Breast epithelium (tissue), 4 donors: Measurements from ENCODE around the gene SAP25. TPM values are rescaled to one million over a fixed set of nuclear protein-coding genes. Genes with fewer than 3 reads are reported as not detected.

Source experiments
- DNase-seq, 2 donors: peaks; one replicate each; pipeline ENCODE4 v3.0.0-alpha.2; 2019; ENCODE audit warnings: low spot score in 2 of 2
- H3K27ac ChIP-seq, 2 donors: fragments of 200-600 bp; sonication (generic) in 1 of 2; one replicate each; pipeline ENCODE4 v1.5.1; 2016 to 2019; ENCODE audit warnings: mild to moderate bottlenecking in 1 of 2
- H3K27me3 ChIP-seq, 2 donors: fragments of 200-600 bp; sonication (generic) in 1 of 2; one replicate each; pipeline versions ENCODE4 v1.5.1 to v1.6.0; 2017 to 2019; ENCODE audit warnings: control low read depth in 1 of 2, mild to moderate bottlenecking in 1 of 2
- H3K36me3 ChIP-seq: fragments of 200-600 bp; one replicate; pipeline ENCODE4 v1.5.1; 2019
- H3K4me1 ChIP-seq, 2 donors: fragments of 200-600 bp; sonication (generic); one replicate each; pipeline ENCODE4 v1.5.1; 2016 to 2019; ENCODE audit warnings: control low read depth in 1 of 2
- H3K4me3 ChIP-seq, 3 donors: fragments of 200-600 bp; sonication (generic); 1 replicate in 2 of 3; 2 replicates in 1 of 3; pipeline ENCODE4 v1.5.1; 2016 to 2019; ENCODE audit warnings: mild to moderate bottlenecking in 3 of 3, moderate library complexity in 2 of 3
- H3K9me3 ChIP-seq, 2 donors: fragments of 200-600 bp; sonication (generic) in 1 of 2; one replicate each; pipeline ENCODE4 v1.5.1; 2016 to 2019; ENCODE audit warnings: control low read depth in 1 of 2
- POLR2A ChIP-seq: fragments of 450-650 bp; IDR thresholded peaks from one replicate; pipeline ENCODE4 v1.6.1; 2016; ENCODE audit warnings: antibody characterized with exemption, mild to moderate bottlenecking, moderate library complexity
- POLR2AphosphoS5 ChIP-seq, 3 donors: sonication (generic); formaldehyde crosslinking; IDR thresholded peaks; one replicate each; pipeline ENCODE4 v1.6.1; 2017; ENCODE audit warnings: antibody characterized with exemption in 3 of 3
- intact Hi-C: fragments of 100-400 bp; cut with DNase I; formaldehyde crosslinking; loops from one replicate; pipeline ENCODE4 v1.15.1; 2023; ENCODE audit warnings: low total_unique reads
- total RNA-seq, 3 donors: library from RNA; depleted of rRNA; stranded (reverse); fragments of >200 nt; gene quantifications; one replicate each; pipeline ENCODE4 v1.1.0, GENCODE V29; 2016
- TF ChIP-seq, protein P1 (sequence below), 3 donors: fragments of 450-650 bp; IDR thresholded peaks; one replicate each; pipeline ENCODE4 v1.5.1; 2016 to 2017; ENCODE audit warnings: antibody characterized with exemption in 3 of 3, mild to moderate bottlenecking in 3 of 3, moderate library complexity in 3 of 3

Gene SAP25
- total RNA-seq = 1 to 10 TPM in 1 of 3 donors, under 1 TPM in 2; 0.96 to 2.2 (median 0.98) TPM

DNA sequence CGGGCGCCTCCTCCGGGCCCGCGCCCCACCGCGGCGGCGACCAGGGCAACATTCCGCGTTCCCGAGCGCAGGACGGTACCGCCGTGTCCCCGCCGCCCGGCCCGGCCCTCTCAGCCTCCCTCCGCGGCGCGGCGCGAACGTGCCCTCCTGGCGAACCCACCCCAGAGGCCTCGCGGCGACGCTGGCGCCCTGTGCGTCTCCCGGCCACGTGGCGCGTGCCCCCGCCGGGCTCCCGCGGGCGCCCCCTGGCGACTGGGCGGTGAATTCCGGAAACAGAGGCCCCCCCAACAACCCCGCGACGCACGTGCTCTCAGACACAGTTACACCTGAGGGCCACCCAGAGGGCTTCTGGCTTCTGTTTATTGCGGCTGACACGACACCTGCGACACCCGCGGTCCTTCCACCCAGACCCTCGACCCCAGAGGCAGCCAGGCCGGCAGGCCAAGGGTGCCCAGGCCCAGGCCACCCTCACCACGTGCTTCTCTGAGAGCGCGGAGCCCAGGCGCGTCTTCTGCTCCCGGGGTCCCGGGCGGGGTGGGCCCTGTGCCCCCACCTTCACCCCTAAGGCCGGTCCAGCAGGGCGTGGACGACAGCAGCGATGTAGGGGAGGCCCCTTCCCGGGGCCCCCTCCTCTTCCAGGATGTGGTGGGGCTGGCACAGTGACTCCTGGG is at the start of gene SAP25:
Gene SAP25 (minus strand): TSS at position 210 of the 671 bp plus-strand sequence. CDS start 158 bp downstream, at position 52.
- intact Hi-C loops = loop anchor here (10.0 kb wide), 2 partner anchors 111 to 1301 kb away; no protein-coding TSS in a partner anchor
- DNase-seq = no peak
- TF ChIP-seq POLR2AphosphoS5 (IDR thresholded peaks at IDR 0.05) = no peak
- TF ChIP-seq POLR2A = no peak
- TF ChIP-seq, protein P1, sequence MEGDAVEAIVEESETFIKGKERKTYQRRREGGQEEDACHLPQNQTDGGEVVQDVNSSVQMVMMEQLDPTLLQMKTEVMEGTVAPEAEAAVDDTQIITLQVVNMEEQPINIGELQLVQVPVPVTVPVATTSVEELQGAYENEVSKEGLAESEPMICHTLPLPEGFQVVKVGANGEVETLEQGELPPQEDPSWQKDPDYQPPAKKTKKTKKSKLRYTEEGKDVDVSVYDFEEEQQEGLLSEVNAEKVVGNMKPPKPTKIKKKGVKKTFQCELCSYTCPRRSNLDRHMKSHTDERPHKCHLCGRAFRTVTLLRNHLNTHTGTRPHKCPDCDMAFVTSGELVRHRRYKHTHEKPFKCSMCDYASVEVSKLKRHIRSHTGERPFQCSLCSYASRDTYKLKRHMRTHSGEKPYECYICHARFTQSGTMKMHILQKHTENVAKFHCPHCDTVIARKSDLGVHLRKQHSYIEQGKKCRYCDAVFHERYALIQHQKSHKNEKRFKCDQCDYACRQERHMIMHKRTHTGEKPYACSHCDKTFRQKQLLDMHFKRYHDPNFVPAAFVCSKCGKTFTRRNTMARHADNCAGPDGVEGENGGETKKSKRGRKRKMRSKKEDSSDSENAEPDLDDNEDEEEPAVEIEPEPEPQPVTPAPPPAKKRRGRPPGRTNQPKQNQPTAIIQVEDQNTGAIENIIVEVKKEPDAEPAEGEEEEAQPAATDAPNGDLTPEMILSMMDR (IDR thresholded peaks at IDR 0.05) = no peak
- no peaks in the 10 kb centered on the region for H3K9me3 ChIP-seq
- no peaks in the 10 kb centered on the region for H3K27me3 ChIP-seq
- H3K4me1 ChIP-seq = peaks cover 0 to 4% of the 10 kb centered on the region in 2 donors
- no peak within 1 kb of the TSS for H3K4me3 ChIP-seq
- H3K36me3 ChIP-seq = peaks cover 8% of the 10 kb centered on the region
- H3K27ac ChIP-seq = no peak within 1 kb of the TSS

DNA sequence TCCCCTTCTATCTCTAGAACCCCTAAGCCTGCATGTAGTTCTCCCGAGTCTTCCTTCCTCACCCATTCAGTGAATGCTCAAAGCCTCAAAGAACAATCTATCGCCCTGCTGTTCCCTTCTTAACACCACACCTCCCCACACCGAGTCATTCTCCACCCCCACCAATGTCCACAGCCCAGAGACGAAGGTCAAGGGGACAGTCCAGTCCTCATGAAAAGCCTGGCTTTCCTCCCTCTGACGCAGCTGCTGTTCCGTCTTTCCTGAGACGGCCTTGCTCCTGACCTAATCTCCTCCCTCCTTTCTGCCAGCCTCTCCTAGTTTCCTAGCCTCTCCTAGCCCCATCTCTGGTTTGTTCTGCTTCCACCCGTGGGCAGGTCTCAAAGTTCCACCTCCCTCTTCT is 47.9 kb upstream of the SAP25 start:
- TF ChIP-seq, protein P1 (IDR thresholded peaks at IDR 0.05) = no peak
- TF ChIP-seq POLR2AphosphoS5 (IDR thresholded peaks at IDR 0.05) (no peak), POLR2A (no peak)
- no peak overlapping the region for H3K27ac ChIP-seq
- H3K36me3 ChIP-seq = no peaks in the 10 kb centered on the region
- H3K4me1 ChIP-seq = no peaks in the 10 kb centered on the region
- no peaks in the 10 kb centered on the region for H3K27me3 ChIP-seq
- no peak overlapping the region for H3K4me3 ChIP-seq
- no peaks in the 10 kb centered on the region for H3K9me3 ChIP-seq
- no peak for DNase-seq
- intact Hi-C loops = no loop called here

DNA sequence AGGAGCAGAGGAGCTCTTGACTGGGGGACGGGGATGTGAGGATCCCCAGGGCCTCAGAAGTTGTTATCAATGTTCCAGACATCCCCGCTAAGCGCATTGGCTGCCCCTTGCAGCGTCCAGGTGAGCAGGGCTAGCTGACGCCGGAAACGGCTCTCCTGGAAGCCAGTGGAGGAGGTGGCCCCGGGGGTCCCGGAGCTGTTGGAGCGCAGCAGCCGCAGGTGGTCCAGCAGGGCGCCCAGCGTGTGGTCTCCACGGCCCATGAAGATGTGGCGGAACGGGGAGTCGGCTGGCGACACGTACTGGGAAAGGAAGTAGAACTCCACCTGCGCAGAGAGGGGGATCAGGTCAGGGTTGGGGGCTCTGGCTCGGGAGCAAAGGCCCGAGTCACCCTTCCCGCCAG is 47.1 kb upstream of the SAP25 start:
- Histone ChIP-seq H3K9me3 (no peaks in the 10 kb centered on the region), H3K27ac (no peak overlapping the region), H3K36me3 (no peaks in the 10 kb centered on the region), H3K4me1 (no peaks in the 10 kb centered on the region), H3K4me3 (no peak overlapping the region), H3K27me3 (no peaks in the 10 kb centered on the region)
- no peak for DNase-seq
- TF ChIP-seq, protein P1 (IDR thresholded peaks at IDR 0.05) = no peak
- TF ChIP-seq POLR2A (no peak), POLR2AphosphoS5 (IDR thresholded peaks at IDR 0.05) (no peak)
- intact Hi-C loops = no loop called here

DNA sequence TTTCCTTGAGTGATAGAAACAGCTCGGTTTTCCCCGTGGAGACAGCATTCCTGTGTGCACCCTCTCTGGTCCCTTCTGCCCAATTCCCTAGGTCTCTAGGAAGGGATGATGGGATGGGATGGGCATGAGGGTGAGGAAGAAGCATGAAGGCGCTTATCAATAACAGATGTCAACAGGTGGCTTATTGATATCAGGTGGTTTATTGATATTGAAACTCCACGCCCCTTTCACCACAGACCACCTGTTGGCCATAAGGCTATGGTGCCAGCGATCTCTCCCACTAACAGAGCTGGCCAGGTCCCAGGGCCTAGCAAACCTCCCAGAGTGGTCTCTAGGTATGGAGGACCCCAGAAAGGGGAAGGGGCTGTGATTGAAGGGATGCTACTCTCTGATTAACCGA is 46.5 kb upstream of the SAP25 start:
- H3K9me3 ChIP-seq = no peaks in the 10 kb centered on the region
- H3K36me3 ChIP-seq = no peaks in the 10 kb centered on the region
- no peak for DNase-seq
- H3K4me3 ChIP-seq = no peak overlapping the region
- TF ChIP-seq, protein P1 (IDR thresholded peaks at IDR 0.05) = no peak
- TF ChIP-seq POLR2A = no peak
- TF ChIP-seq POLR2AphosphoS5 (IDR thresholded peaks at IDR 0.05) = no peak
- no peak overlapping the region for H3K27ac ChIP-seq
- H3K4me1 ChIP-seq = no peaks in the 10 kb centered on the region
- H3K27me3 ChIP-seq = no peaks in the 10 kb centered on the region
- intact Hi-C loops = no loop called here

DNA sequence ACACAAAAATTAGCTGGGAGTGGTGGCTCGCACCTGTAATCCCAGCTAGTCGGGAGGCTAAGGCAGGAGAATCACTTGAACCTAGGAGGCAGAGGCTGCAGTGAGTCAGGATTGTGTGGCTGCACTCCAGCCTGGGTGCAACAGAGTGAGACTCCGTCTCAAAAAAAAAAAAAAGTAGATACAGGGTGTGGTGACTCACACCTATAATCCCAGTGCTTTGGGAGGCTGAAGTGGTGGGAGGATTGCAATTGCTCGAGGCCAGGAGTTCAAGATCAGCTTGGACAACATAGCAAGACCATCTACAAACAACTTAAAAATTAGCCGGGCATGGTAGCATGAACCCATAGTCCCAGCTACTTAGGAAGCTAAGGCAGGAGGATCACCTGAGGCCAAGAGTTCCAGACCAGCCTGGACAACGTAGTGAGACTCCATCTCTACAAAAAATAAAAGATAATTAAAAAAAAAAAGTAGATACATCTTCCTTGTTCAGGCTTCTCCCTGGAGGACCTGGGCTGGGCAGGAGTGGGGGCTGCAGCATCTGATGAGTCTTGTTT is 40.7 kb upstream of the SAP25 start:
- H3K9me3 ChIP-seq = no peaks in the 10 kb centered on the region
- no peaks in the 10 kb centered on the region for H3K27me3 ChIP-seq
- no peak overlapping the region for H3K27ac ChIP-seq
- no peak for DNase-seq
- peaks cover 0 to 6% of the 10 kb centered on the region in 2 donors for H3K4me1 ChIP-seq
- H3K4me3 ChIP-seq = no peak overlapping the region
- intact Hi-C loops = no loop called here
- no peaks in the 10 kb centered on the region for H3K36me3 ChIP-seq
- no peak for TF ChIP-seq POLR2A
- TF ChIP-seq, protein P1 (IDR thresholded peaks at IDR 0.05) = no peak
